Right atrium auricular region (tissue), 2 donors: Measurements from ENCODE around the gene DDX23. TPM values are rescaled to one million over a fixed set of nuclear protein-coding genes. Genes with fewer than 3 reads are reported as not detected.
A peak's percentile ranks its signal among the peaks of the same experiment; 100 is the strongest.

Experiments used
- DNase-seq: peaks from one replicate; pipeline ENCODE4 v3.0.0-alpha.2; 2019; ENCODE audit warnings: low spot score
- H3K27ac ChIP-seq, 2 donors: fragments of 200-600 bp; sonication (generic); 1 replicate in 1 of 2; 2 replicates in 1 of 2; pipeline ENCODE4 v1.5.1; 2016 to 2019
- H3K27me3 ChIP-seq, 2 donors: fragments of 200-600 bp; sonication (generic); one replicate each; pipeline versions ENCODE4 v1.5.1 to v1.6.0; 2017 to 2019
- H3K36me3 ChIP-seq: fragments of 200-600 bp; sonication (generic); one replicate; pipeline ENCODE4 v1.5.1; 2016
- H3K4me1 ChIP-seq, 2 donors: fragments of 200-600 bp; sonication (generic); one replicate each; pipeline versions ENCODE4 v1.5.1 to v1.6.0; 2017 to 2019
- H3K4me3 ChIP-seq, 2 donors: fragments of 200-600 bp; sonication (generic); 1 replicate in 1 of 2; 2 replicates in 1 of 2; pipeline ENCODE4 v1.5.1; 2017 to 2019; ENCODE audit warnings: mild to moderate bottlenecking in 1 of 2, moderate library complexity in 1 of 2
- H3K9me3 ChIP-seq, 2 donors: fragments of 200-600 bp; sonication (generic); one replicate each; pipeline ENCODE4 v1.5.1; 2019
- total RNA-seq, 2 donors: library from RNA; depleted of rRNA; stranded (reverse); fragments of >200 nt; gene quantifications; one replicate each; pipeline ENCODE4 v1.1.0, GENCODE V29; 2016
- TF ChIP-seq, protein P1 (sequence below), 2 donors: fragments of 200-600 bp; sonication (generic); IDR thresholded peaks; one replicate each; pipeline ENCODE4 v1.5.1; 2019; ENCODE audit warnings: antibody characterized with exemption in 2 of 2

The DDX23 gene
- total RNA-seq, 2 donors from 2014 or later: 28.3 to 34.2 TPM

- Histone ChIP-seq H3K36me3 (no peaks in the 10 kb centered on the region), H3K4me3 (no peak overlapping the region), H3K27ac (no peak overlapping the region), H3K27me3 (no peaks in the 10 kb centered on the region), H3K9me3 (no peaks in the 10 kb centered on the region), H3K4me1 (peaks cover 0 to 10% of the 10 kb centered on the region in 2 donors)
- DNase-seq: no peak
- TF ChIP-seq, protein P1, sequence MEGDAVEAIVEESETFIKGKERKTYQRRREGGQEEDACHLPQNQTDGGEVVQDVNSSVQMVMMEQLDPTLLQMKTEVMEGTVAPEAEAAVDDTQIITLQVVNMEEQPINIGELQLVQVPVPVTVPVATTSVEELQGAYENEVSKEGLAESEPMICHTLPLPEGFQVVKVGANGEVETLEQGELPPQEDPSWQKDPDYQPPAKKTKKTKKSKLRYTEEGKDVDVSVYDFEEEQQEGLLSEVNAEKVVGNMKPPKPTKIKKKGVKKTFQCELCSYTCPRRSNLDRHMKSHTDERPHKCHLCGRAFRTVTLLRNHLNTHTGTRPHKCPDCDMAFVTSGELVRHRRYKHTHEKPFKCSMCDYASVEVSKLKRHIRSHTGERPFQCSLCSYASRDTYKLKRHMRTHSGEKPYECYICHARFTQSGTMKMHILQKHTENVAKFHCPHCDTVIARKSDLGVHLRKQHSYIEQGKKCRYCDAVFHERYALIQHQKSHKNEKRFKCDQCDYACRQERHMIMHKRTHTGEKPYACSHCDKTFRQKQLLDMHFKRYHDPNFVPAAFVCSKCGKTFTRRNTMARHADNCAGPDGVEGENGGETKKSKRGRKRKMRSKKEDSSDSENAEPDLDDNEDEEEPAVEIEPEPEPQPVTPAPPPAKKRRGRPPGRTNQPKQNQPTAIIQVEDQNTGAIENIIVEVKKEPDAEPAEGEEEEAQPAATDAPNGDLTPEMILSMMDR (IDR thresholded peaks at IDR 0.05): no peak
Measured at GRCh38 chr12:48868451-48868850, 16.5 kb upstream of the DDX23 start.

DNA sequence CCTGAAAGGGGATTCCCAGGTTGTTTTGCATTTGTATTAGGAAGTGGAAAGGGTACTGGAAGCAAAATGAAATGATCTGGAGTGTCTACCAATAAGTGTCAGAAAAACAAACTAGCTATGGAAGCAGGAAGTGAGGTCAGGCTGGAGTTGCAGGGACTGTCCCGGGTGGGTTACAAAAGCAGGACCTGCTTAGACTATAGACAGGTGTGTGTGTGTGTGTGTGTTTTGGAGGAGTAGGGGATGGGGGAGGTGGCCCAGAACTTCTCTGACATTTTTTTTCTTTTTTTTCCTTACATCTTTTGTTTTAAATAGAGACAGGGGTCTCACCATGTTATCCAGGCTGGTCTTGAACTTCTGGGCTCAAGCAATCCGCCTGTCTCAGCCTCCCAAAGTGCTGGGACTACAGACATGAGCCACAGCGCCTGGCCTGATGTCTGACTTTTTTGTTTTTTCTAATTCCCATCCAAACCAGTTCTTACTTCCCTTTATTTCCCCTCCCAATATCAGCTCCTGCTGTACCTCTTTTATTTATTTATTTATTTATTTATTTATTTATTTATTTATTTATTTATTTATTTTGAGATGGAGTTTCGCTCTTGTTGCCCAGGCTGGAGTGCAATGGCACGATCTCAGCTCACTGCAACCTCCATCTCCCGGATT is 14.2 kb upstream of the DDX23 start:
- Histone ChIP-seq H3K36me3 (no peaks in the 10 kb centered on the region), H3K9me3 (no peaks in the 10 kb centered on the region), H3K4me1 (peaks cover 0 to 10% of the 10 kb centered on the region in 2 donors), H3K4me3 (peak overlapping the region; percentile 48 to 68), H3K27me3 (no peaks in the 10 kb centered on the region), H3K27ac (no peak overlapping the region)
- TF ChIP-seq, protein P1 (IDR thresholded peaks at IDR 0.05): no peak
- no peak for DNase-seq

GRCh38 chr12:48865281-48866051 is 13.5 kb upstream of the DDX23 start, which contains the start of gene RND1:
Gene RND1, minus strand, starts transcription at chr12:48865870. Its CDS starts 103 bp downstream, at chr12:48865767.
- TF ChIP-seq, protein P1 (IDR thresholded peaks at IDR 0.05): peak in 1 of 2 donors; percentile 32
- H3K27me3 ChIP-seq: no peaks in the 10 kb centered on the region
- H3K36me3 ChIP-seq: no peaks in the 10 kb centered on the region
- peaks cover 0 to 10% of the 10 kb centered on the region in 2 donors for H3K4me1 ChIP-seq
- no peaks in the 10 kb centered on the region for H3K9me3 ChIP-seq
- peak; percentile 96 for DNase-seq
- H3K4me3 ChIP-seq: peak within 1 kb of the TSS; percentile 48 to 68
- H3K27ac ChIP-seq: peak within 1 kb of the TSS in 1 of 2 donors; percentile 48

DNA sequence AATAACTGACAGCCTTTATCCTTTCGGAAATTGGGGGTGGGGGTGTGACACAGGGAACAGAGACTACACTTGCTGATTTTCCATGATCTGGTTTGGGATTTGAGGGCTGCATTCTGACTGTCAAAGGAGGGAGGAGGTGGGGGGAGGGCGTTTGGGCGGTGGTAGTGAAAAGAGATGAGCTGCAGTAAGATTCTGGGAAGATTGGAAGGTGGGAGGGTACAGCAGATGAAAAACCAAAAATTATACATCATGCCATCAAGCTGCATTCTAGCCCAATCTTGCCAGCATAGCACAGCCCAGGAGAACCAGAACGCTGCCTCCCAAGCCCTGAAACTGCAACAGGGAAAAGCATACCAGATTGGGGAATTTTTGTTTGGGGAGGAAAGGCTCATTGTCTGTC is 11.3 kb upstream of the DDX23 start:
- TF ChIP-seq, protein P1 (IDR thresholded peaks at IDR 0.05): no peak
- DNase-seq: no peak
- no peaks in the 10 kb centered on the region for H3K9me3 ChIP-seq
- no peak overlapping the region for H3K4me3 ChIP-seq
- H3K27me3 ChIP-seq: no peaks in the 10 kb centered on the region
- no peaks in the 10 kb centered on the region for H3K36me3 ChIP-seq
- H3K27ac ChIP-seq: no peak overlapping the region
- H3K4me1 ChIP-seq: peaks cover 0 to 10% of the 10 kb centered on the region in 2 donors

DNA sequence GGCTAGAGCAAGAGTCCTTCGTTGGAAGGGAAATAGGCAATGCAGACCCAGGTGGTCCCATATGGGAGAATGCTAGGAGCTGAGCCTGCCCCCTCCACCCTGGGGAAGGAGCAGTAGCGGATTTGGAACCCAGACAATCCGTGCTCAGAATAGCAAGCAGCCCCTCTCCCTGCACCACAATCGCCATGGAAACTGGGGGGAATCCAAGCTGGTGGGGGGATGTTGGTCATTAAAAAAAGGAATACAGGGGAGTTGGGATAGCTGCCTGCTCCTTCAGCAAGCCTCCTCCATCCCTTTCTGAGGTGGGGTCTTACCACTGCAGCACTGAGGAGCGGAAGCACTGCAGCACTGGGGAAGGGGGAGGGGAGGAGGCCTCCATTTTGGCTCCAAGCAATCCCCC is 10.8 kb upstream of the DDX23 start:
- no peak for DNase-seq
- TF ChIP-seq, protein P1 (IDR thresholded peaks at IDR 0.05): no peak
- no peaks in the 10 kb centered on the region for H3K36me3 ChIP-seq

More for the DNA sequence above, 10.8 kb upstream of the DDX23 start:
- Histone ChIP-seq H3K9me3 (no peaks in the 10 kb centered on the region), H3K27me3 (no peaks in the 10 kb centered on the region), H3K27ac (no peak overlapping the region), H3K4me1 (peaks cover 0 to 10% of the 10 kb centered on the region in 2 donors), H3K4me3 (no peak overlapping the region)
